ENCODE results near the gene DYSF.

DNA sequence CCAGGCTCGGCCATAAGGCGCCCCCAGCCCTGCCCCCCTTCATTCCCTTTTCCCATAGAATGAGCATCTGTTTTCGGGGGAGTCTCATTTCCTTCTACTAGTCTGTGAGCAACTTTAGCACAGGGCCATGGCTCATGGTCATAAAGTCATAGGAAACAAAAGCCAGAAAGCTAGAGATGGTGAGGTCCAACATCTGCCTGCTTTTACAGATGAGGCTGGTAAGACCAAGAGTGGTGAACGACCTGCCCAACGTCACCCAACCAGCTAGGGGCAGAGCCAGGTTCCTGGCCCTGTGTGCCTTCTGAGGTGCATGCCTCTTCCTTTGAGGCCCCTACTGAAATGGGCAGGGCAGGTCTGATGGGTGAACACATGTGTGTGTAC is 212.7 kb downstream of the DYSF start:
- TF ChIP-seq, protein P1, sequence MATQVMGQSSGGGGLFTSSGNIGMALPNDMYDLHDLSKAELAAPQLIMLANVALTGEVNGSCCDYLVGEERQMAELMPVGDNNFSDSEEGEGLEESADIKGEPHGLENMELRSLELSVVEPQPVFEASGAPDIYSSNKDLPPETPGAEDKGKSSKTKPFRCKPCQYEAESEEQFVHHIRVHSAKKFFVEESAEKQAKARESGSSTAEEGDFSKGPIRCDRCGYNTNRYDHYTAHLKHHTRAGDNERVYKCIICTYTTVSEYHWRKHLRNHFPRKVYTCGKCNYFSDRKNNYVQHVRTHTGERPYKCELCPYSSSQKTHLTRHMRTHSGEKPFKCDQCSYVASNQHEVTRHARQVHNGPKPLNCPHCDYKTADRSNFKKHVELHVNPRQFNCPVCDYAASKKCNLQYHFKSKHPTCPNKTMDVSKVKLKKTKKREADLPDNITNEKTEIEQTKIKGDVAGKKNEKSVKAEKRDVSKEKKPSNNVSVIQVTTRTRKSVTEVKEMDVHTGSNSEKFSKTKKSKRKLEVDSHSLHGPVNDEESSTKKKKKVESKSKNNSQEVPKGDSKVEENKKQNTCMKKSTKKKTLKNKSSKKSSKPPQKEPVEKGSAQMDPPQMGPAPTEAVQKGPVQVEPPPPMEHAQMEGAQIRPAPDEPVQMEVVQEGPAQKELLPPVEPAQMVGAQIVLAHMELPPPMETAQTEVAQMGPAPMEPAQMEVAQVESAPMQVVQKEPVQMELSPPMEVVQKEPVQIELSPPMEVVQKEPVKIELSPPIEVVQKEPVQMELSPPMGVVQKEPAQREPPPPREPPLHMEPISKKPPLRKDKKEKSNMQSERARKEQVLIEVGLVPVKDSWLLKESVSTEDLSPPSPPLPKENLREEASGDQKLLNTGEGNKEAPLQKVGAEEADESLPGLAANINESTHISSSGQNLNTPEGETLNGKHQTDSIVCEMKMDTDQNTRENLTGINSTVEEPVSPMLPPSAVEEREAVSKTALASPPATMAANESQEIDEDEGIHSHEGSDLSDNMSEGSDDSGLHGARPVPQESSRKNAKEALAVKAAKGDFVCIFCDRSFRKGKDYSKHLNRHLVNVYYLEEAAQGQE (IDR thresholded peaks at IDR 0.05; ENCODE audit: insufficient read depth in 1 of 2, low read depth in 2 of 2, low read length in 2 of 2): no peak
- no peak for TF ChIP-seq TAF1 (IDR thresholded peaks at IDR 0.05; ENCODE audit: borderline replicate concordance, insufficient read depth, low read length)

All from PFSK-1 (cell line).